Stimulated activated CD8-positive, alpha-beta memory T cell treated with anti-CD3 and anti-CD28 coated beads, Interleukin-4, amount 100 ng/mL, for 48 hours (primary cell): ENCODE measurements around the gene ATG16L1.

ENCODE experiments used
- DNase-seq: peaks from one replicate; pipeline ENCODE4 v3.0.0-alpha.2; 2020

ATG16L1 gene

DNA sequence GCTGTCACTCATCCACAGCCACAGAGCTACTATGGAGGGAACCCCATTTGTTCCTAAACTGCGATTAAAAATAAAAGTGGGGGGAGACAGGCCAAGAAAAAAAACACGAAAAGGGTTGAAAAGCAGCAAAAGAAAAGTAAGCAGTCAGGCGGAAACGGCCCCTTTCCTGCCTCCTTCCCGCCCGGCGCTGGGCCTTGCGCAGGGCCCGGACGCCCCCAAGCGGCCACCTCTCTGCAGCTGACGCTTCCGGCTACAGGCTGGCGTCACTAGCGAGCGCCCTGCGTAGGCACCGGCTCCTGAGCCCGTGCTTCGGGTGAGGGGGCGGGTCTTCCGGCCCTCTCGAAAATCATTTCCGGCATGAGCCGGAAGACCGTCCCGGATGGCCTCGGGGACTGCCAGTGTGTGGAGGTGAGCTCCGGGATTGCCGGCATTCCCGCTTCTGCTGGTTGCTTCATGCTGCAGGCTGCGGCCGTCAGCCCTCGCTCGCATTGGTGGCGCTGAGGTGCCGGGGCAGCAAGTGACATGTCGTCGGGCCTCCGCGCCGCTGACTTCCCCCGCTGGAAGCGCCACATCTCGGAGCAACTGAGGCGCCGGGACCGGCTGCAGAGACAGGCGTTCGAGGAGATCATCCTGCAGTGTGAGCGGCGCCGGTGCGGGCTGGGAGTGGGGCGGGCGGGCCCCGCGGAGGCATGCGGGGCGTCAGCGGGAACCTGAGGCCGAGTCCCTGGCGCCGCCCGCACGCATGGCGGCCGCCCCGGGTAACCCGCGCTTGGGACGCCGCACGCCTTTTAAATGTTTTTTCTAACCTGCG lies at the start of gene ATG16L1:
TSS of gene ATG16L1 (plus strand) at position 368 of the 811 bp plus-strand sequence. CDS start at position 523, 155 bp downstream.
- DNase-seq, result peak; percentile 95

DNA sequence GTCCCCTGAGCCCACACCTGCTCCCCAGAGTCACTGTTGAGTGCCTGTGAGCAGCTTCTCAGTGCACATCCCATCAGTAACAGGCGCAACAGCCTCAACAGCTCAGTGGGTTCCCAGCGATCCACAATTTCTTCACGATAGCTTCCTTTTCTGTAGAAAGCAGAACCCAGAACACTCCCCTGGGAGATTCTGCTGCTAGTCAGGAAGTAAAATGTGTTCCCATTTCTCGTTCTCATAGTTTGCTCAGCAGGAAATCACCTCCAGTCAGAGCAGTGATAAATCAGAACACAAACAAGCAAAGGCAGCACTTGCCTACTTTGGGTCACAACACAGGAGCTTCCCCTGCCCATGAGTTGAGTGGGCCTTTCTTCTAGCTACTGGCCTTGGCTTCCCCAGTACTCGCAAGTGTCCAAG lies 48.9 kb upstream of the ATG16L1 start:
- DNase-seq, result no peak

DNA sequence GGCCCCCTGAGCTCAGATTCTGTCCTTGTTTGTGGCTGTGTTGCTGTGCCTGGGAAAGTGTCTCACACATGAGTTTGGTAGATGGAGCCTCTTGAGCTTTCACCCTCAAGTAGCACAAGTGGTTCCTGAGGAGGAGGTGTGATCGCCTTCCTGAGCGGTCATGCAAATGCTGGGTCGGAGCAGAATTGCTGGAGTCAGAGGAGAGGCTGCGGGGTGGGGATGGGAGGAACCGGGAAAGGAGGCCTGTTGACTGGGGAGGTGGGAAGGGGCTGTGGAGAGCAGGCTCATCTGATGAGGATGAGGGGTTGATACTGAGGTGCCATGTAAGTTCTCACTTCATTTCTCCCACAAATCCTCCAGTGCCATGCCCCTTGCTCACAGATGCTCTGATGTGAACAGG lies 48.4 kb upstream of the ATG16L1 start:
- DNase-seq, result no peak

DNA sequence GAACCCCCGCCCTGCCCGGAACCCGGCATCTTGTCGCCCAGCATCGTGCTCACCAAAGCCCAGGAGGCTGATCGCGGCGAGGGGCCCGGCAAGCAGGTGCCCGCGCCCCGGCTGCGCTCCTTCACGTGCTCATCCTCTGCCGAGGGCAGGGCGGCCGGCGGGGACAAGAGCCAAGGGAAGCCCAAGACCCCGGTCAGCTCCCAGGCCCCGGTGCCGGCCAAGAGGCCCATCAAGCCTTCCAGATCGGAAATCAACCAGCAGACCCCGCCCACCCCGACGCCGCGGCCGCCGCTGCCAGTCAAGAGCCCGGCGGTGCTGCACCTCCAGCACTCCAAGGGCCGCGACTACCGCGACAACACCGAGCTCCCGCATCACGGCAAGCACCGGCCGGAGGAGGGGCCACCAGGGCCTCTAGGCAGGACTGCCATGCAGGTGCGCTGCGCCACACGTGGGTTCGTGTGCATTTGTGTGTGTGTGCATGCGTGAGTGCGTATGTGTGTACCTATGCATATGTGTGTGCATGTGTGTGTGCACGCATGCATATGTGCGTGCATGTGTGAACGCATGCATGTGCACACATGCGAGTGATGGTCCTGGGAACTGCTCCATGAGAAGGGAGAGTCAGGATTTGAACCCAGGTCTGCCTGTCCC lies 47.1 kb upstream of the ATG16L1 start:
- no peak for DNase-seq

DNA sequence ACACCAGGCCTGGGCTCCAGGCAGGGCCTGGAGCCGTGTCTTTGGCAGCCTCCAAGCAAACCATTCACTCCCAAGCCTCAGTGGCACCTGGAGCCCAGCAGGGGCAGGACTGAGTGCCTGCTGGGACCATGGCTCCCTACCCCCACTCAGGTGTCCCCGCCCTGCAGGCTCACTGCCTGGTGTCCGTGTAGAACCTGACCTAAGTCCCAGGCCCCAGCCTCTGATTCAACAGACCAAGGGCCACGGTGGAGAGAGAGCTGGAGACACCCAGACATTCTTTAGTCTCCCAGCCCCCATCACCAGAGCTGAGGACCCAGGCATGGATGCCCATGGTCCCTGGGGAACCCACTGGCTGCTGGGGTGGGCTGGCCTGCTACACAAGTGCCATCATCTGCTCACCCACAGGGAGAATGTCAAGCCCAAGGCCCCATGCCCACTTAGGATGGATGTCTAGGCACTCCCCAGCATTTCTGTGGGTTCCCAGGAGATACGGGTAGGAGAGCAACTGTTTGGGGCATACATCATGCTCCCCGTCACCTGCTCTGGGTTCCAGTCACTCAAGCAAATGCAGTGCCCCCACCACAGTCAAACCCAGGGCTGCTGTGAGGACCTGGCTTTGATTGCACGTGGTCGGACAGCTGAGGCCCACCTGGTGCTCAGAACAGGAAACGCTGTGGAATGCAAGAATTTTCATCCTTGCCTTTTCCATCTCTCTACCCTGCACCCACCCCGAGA lies 42.9 kb upstream of the ATG16L1 start:
- no peak for DNase-seq

DNA sequence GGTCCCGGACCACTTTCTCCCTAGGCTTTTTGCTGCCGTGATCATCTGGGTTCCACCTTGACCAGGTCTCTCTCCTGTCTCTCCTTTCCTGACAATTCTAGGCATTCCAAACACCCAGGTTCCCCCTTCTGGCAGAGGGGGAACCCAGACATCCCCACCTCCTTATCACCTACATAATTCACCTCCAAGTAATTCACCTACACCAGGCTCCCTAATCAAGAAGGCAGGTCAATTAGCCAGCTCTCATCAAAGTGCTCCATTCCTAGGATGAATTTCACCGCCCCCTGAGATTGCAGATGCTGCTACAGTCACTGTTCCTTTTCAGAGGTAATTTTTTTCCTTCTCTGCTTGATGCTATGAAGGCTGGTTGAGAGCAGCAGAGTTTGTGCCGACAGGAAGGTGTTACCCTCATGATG lies 42.3 kb upstream of the ATG16L1 start:
- no peak for DNase-seq

DNA sequence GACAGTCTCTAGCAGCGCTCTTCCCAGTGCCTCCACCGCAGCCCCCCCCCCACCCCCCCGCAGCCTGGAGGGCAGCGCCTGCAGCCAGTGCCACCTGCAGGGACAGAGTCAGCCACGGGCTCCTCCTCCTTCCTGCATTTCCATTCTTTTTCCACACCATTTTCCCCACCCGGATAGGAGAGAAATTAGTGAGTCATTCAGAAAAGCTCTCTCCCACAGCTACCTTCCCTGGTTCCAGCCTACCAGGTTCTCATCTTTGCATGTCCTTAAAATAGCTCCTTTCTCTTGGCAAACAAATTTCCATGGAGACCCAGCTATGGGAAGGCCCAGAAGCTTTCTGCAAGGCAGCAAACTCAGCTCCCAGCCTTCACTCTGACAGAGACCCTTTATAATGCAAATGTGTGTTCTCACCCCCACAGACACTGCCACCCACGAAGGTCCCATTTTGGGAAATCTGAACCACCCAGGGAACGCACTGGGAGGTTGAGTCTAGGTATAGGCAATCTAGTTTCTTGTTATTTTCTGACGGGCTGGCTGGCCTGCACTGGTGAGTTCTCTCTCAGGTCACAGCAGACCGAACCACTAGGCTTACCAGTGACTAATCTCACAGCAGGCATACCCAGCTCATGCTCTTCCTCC lies 41.8 kb upstream of the ATG16L1 start:
- no peak for DNase-seq

DNA sequence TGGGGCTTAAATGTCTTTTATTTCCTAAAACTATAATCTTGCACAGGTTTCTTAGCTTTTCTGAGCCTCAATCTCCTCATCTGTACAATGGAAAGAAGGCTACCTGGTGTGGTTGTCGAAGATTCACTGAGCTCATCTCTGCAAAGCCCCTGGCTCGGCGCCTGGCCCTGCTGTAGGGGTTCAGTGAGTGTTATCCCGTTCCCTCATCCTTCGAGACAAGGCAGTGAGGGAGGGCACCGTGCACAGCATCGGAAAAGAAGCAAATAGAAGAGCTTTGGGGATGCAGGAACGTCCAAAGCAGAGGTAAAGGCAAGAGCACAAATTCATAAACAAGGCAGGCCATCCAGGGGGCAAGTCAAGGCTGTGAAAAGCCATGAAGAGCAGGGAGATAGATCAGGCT lies 41.2 kb upstream of the ATG16L1 start:
- no peak for DNase-seq

DNA sequence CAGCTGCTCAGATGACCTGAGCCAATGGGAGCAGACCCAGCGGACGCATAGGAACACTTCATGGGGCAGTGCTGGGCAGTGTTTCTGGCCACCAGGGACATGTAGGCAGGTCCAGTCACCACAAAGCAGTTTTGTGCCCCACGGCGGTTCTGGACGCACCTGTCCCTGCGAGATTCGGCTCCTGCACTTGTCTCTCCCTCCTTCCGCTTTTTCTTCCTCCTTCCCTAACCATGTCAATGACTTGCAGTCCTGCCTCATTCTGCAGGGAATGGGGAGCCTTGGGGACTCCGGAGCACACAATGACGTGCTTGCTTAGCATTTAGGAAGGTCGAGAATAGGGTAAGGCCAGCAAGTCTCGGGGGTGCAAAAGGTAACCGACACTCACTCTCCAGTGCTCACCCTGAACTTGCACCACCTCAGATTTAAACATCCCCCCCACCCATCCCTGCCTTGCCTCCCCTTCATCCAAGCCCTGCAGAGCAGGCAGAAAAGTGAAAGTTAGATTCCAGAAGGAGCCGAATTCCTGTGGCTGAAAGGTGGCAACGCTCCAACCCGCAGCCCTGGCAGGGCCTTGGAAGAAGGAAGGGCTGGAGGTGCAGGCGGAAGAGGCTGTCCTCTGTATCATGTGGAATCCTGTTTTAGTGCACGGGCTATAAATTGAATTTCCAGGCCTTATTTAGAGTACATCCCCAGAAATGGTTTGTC lies 40.5 kb upstream of the ATG16L1 start:
- no peak for DNase-seq

DNA sequence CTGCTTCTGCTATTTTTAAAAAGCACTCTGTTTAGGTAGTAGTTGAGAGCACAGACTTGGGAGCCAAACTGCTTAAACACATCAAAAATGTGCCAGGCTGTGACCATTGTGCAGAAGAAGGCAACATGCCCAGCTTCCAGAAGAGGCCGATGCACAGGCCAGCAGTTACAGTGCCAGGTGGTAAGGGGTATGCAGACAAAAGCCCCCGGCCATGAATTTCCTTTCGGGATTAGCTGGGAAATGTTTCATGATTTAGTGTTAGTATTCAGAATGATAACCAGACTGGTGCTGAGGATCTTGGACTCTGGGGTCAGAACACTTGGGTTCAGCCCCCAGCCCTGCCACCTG lies 40.0 kb upstream of the ATG16L1 start:
- no peak for DNase-seq

DNA sequence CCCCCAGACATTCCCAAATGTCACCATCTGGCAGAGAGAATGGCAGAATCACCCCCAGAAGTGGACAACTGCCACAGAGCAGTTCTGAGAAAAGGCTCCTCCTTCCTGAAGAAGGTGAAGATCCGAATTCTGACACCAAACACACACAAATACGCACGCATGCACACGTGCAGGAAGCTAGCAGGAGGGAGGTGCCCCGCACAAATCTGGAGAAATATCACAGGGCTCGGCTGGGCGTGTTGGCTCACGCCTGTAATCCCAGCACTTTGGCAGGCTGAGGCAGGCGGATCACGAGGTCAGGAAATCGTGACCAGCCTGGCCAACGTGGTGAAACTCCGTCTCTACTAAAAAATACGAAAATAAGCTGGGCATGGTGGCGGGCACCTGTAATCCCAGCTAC lies 38.5 kb upstream of the ATG16L1 start:
- no peak for DNase-seq

DNA sequence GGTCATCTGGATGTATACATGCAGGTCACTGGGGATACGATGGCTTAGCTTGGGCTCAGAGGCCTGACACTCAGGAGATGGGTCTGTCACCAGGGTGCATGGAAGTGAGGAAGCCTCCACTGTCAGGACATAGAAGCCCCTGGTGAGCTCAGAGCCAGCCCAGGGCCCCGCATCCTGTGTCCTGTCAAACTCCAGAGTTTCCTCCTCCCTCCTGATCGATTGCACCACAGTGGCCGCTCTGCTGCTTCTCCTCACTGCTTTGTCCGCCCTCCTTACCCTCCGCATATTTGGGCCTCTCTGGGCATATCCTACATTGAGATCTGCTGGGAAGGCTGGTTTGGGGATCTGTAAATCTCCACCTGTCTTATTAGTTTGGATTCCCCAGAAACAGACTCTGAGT lies 37.5 kb upstream of the ATG16L1 start:
- no peak for DNase-seq

DNA sequence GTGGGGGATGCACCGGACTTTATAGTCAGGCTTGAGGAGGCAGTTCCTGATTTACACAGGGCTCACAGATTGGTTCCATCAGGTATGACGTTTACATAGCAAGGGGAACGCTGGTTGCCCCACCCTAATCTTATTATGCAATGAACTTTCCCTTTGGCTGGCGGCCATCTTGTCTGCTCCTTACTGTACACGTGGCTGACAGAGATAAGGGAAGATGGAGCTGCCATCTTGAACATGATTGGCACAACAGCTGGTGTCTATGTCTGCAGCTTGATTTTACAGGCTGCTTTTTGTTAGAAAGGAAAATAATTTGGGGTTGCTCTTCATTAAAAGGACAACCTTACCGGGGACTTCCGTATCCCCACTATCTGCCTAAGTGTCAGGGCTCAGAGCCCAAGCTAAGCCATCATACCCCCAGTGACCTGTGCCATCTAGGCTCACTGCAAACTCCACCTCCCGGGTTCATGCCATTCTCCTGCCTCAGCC lies 33.5 kb upstream of the ATG16L1 start:
- DNase-seq, result no peak

DNA sequence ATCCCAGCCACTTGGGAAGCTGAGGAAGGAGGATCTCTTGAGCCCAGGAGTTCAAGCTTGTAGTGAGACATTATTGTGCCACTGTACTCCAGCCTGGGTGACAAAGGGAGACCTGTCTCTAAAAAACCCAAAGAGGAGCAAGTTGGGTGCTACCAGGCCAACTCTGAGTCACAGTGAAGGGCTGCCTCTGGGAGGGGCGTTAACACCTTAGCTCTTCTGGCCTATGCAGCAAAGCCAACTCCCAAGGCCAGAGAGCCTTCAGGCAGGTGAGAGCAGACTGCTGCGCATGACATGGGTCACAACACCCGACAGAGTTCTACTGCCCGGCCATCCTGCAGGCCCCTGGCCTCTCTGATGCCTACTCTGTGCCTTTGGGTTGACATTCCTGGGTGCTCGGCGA lies 32.6 kb upstream of the ATG16L1 start:
- no peak for DNase-seq

DNA sequence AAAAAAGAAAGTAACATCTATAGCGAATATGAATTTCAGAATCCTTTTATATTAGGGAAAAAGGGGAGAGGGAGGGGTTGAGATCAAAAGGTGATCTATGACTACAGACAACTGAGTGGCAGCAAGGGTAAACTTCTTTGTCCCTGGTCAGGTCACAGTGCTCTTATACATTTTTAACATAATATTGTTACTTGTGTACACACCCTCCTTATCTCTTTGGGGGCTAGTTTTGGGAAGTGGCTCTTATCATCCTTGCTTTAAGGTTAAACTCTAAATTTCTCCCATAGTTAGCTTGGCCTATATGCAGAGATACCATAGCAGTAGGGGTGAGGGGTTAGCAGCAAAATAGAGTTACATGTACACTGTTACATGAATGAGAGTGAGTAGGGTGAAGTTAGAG lies 31.6 kb upstream of the ATG16L1 start:
- no peak for DNase-seq

DNA sequence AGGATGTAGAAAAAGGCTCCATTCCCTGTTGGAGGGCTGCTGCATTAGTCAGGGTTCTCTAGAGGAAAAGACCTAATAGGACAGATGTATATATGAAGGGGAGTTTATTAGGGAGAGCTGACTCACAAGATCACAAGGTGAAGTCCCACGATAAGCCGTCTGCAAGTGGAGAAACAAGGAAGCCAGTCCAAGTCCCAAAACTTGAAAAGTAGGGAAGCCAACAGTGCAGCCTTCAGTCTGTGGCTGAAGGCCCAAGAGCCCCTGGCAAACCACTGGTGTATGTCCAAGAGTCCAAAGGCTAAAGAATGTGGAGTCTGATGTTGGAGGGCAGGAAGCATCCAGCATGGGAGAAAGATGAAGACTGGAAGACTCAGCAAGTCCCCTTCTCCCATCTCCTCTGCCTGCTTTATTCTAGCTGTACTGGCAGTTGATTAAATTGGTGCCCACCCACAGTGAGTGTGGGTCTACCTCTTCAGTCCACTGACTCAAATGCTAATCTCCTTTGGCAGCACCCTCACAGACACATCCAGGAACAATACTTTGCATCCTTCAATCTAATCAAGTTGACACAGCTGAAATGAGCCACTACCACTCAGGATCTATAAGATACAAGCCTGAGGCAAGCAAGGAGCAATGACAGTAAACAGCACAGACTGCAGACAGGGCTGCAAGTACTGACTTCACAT lies 30.0 kb upstream of the ATG16L1 start:
- DNase-seq, result no peak

DNA sequence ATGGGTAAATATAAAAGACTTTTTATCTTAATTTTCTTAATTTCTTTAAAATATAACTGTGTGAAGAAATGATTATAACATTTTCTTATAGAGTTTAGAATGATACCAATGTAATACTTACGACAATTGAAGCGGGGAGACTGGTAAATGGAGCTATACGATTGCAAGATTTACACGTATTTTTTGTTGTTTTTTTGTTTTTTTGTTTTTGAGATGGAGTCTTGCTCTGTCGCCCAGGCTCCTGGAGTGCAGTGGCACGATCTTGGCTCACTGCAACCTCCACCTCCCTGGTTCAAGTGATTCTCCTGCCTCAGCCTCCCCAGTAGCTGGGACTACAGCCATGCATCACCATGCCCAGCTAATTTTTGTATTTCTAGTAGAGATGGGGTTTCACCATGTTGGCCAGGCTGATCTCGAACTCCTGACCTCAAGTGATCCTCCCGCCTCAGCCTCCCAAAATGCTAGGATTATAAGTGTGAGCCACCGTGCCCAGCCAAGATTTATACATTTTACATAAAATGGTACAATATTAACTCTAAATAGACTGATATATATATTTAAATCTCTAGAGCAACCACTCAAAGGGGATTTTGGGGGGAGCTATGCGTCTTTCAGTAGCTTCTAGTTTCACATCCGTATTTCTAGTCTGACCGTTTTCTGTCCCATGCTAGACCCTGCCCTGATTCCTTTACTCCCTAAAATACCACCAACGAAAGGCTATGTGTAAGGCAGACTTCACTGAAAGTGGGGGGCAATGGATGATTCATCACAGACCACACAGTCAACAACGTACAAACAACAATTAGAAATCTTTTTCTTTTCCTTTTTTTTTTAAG lies 28.2 kb upstream of the ATG16L1 start:
- DNase-seq, result no peak

DNA sequence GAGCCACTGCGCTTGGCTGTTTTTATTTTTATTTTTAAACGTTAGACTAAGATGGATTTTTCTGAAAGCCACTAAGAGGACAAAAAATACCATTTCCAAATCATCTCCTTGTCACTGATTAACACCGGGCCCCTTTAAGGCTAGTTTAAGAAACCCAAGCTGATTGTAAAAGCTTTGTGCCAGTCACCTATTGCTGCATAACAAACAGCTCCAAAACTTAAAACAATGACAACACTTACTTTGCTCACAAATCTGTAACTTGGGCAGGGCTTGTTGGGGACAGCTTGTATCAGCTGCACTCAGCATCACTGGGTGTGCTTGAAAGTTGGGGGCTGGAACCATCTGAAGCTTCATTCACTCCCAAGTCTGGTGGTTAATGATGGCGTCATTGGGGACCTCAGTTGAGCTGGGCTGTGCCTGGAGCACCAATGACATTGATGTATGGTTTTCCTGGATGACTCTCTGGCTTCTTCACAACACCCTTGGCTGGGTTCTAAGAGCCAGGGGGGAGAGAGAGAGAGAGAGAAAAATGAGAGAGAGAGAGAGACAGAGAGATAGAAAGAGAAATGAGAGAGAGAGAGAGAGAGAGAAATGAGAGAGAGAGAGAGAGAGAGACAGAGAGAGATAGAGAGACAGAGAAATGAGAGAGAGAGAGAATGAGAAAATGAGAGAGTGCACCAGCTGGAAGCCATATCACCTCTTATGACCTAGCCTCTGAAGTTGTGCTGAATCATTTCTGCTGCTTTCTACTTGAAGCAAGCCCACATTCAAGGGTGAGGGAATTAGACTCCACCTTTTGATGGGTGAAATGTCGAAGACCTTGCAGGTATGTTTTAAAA lies 26.0 kb upstream of the ATG16L1 start:
- DNase-seq, result no peak

DNA sequence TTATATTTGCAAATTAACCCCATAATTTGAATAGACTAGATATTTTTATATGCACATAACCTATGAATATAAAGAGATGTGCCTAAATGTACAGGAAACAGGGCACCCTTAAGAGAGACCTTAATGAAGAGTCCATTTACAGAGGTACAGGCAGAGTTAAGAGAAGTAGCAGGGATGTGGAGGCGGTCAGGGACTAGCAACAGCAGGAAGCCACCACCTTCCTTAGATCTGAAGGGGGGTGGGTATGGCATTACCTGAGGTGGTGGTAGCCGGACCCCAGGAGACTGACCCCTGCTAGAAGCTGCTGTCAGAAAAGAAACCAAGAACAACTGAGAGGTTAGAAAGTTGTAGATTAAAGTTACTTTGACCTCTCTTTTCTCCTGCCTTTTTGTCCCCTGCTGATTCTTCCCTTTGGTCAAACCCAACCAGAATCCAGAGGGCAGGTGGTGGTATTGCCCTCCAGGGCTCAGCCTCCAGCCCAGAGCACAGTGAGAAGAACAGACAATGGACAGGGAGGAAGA lies 24.9 kb upstream of the ATG16L1 start:
- DNase-seq, result no peak
